ENCODE measurements around the gene IL13.
"Not testable (repeated sequence)": the region's sequence is repeated elsewhere in the genome, so short reads cannot be mapped to it uniquely, and the experiment has no call there.

The IL13 gene

DNA sequence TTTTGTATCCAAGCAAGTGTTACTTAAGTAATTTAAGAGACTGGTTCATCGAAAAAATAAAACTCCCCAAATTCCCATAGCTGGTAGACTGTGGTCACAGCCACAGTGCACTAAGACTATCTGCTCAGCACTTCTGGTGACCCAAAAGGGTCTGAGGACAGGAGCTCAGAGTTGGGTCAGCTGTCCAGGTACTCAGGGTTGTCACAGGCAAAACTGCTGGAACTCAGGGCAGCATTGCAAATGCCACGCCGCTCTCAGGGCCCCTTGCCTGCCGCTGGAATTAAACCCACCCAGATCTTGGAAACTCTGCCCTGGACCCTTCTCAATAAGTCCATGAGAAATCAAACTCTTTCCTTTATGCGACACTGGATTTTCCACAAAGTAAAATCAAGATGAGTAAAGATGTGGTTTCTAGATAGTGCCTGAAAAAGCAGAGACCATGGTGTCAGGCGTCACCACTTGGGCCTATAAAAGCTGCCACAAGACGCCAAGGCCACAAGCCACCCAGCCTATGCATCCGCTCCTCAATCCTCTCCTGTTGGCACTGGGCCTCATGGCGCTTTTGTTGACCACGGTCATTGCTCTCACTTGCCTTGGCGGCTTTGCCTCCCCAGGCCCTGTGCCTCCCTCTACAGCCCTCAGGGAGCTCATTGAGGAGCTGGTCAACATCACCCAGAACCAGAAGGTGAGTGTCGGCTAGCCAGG is at the start of gene IL13:
TSS of gene IL13 (plus strand) at position 498 of the 705 bp plus-strand sequence. CDS start at position 512, 14 bp downstream.
- no peak for DNase-seq

DNA sequence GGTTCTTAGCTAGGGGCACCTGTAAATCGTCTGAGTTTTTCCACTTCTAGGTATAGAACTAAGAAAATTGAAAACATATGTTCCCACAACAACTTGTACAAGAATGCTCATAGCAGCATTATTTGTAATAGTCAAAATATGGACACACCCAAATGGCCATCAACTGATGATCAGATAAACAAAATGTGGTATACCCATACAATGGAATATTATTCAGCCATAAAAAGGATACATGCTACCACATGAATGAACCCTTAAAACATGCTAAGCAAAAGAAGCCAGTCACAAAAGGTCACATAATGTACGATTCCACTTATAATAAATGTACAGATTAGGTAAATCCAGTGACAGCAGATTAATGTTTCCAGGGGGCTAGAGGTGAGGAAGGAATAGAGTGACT is 46.0 kb upstream of the IL13 start:
- no peak for DNase-seq

DNA sequence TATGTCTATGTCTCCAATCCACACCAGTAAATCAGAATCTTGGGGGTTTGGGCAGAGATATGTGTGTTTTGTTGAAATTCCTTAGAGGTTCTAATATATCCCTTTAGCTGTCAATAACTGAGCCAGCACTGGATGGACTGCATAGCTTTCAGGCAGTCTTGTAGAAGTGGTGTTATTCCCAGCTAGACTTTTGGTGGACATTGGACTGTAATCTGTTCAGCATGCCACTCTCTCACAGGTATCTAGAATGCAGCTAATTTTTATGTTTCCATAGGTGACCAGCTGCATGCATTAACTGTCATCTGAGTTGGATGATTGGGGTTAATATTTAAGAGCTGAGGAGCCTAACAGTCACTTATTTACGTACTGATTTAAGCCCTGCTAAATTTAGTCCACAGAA is 45.1 kb upstream of the IL13 start:
- no peak for DNase-seq

DNA sequence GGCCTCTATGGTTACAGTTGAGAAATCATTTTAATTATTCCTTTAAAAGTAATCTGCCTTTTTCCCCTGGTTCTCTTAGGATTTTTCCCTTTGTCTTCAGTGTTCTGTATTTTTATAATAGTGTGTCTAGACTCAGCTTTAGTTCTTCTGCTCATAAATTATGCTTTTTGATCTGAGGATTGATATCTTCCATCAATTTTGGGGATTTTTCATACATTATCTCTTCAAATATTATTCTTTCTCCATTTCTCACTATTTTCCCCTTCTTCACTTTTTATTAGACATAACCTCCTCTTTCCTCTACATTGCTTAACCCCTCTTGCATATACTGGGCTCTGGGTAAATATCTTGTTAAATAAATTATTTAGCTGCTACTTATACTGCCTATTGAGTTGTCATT is 36.3 kb upstream of the IL13 start:
- no peak for DNase-seq

DNA sequence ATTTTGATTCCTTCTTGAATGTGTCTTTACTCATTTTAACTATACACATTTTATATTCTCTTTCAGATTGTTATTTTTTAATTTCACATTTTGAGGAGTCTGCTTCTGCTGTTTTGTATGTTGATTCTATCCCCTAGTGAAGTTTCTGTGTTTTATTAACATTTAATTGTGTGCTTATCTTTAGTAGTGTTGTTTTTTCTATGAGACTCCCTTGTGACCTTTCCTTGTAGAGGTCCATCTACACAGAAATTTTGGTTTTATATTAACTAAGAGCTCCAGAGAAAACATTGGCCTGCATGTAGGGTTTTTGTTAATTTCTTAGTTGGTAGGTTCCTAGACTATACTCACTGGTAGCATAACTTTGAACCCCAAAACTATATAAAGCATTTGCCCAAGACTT is 35.4 kb upstream of the IL13 start:
- DNase-seq = no peak

DNA sequence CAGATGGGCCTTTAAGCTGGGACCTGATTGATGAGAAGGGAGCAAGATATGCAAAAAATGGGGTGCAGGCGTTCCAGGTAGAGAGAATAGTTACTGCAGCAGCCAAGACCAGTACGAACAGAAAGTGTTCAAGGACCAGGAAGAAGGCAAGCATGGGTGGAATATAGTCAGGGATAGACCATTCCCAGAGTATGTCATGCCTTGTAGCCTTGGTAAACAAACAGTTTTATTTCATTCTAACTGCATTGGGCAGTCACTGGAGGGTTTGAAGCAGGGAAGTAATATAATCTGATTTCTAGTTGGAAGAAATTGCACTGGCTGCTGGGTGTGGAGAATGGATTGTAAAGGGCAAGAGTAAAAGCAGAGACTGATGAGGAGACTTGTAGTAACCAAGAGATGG is 30.5 kb upstream of the IL13 start:
- DNase-seq = no peak

DNA sequence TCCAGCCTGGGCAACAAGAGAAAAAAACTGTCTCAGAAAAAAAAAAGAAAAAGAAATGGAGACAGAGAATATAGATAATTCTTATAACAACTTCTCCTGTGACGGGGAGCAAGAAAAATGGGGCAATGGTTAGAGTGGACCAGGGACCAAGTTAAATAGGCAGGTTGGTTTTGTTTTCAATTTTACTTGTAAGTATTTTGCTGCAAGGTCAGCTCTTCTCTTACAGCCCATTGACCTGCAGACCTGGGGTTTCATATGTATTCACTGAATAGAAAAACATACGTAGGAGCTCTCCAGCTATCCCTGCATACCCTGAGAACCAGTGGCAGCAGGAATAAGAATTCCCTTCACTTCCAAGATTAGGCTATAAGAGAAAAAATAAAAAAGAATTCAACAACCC is 29.2 kb upstream of the IL13 start:
- no peak for DNase-seq

DNA sequence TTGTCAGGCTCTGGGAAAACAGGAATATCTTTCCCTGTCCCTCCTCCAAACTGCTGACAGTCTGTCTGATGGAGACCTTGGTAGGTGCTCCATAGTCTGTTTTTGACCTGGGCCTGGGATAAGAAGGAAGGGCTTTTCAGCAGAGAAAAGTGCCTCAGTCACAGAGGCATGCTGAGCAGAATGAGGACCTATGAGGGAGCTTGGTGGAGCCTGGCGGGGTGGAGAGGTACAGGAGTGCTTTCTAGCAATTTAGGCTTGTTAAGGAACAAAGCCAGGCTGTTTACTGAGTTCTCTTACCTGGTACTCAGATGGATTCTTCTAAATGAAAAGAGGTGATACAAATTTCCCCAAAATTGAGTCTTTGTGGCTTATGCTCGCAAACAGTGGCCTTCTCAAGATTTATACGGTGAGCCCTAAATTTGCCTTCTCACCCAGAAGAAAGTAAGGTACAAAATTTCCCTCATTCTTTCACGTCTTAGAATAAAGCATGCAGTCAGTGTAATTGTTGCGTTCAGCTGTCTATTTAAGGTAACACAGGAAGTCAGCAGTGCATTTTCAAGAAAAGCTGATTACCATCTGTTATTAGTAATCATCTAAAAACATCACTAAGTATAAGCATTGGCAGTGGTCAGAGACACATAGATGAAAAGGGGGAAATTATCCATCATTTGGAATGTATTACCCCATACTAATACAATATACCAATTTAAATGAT is 28.6 kb upstream of the IL13 start:
- no peak for DNase-seq

DNA sequence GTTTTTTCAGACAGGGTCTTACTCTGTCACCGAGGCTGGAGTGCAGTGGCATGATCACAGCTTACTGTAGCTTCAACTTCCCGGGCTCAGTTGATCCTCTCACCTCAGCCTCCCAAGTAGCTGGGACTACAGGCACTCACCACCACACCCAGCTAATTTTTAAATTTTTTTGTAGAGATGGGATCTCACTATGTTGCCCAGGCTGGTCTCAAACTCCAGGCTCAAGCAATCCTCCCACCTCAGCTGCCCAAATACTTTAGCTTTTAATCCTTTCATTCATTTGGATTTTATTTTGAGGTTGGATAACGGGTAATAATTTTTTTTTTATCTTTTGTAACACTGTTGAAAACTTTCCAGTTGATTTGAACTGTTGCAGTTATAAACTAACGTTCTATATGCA is 24.4 kb upstream of the IL13 start:
- not testable (repeated sequence) for DNase-seq

DNA sequence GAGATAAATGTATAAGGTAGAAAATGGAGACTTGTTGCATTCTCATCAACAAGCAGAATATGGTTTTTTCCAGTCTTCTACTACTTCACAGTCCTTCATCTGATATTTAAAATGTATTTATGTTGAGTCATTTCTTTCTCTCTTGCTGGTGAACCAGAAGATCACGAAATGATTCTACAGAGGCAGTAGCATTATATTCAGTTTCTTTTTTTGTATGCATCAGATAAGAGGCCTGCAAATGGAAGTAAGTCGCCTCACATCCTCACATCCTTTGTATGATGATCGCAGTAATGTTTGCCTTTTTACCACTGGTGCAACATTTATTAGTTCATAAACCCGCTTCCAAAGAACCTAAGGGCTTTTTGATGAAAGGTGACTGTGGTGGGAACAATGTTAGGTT is 22.1 kb upstream of the IL13 start:
- no peak for DNase-seq

DNA sequence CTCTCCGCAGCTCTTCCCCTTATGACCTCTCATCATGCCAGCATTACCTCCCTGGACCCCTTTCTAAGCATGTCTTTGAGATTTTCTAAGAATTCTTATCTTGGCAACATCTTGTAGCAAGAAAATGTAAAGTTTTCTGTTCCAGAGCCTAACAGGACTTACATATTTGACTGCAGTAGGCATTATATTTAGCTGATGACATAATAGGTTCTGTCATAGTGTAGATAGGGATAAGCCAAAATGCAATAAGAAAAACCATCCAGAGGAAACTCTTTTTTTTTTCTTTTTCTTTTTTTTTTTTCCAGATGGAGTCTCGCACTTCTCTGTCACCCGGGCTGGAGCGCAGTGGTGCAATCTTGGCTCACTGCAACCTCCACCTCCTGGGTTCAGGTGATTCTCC is 20.7 kb upstream of the IL13 start:
- DNase-seq = no peak

DNA sequence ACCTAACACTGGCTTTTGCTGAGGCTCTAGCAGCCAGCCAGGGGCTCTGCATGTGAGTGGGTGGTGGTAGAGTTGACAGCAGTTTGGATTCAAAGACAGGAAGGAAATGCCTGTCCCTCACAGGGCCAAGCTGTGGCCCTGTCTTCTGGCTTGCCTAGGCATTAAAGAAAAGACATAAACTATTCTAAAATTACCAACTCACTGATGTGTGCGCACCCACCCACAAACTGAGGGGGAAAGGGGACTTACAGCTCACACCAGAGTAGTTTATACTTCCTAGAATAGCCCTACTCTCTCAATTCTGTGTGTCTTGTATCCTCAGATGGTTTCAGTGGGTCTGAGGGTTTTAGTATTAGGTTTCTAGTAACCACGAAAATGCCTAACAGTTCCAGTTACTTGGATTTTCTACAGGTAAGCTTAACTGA is 18.3 kb upstream of the IL13 start:
- DNase-seq = no peak

DNA sequence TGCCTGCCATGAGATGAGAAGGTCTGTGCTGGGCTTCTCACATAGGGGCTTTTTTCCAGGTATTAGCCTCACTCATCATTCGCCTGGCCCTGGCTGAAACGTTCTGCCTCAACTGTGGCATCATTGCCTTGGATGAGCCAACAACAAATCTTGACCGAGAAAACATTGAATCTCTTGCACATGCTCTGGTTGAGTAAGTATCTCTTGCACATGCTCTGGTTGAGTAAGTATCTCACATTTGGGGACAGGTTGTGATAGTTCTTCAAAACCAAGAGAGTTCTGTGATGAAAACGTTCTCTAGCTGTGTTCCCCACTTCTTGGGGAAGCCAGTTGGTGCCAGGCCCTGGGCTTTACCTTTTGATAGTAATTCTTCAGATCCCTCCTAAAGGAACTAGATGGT is 17.4 kb upstream of the IL13 start:
- DNase-seq = no peak

DNA sequence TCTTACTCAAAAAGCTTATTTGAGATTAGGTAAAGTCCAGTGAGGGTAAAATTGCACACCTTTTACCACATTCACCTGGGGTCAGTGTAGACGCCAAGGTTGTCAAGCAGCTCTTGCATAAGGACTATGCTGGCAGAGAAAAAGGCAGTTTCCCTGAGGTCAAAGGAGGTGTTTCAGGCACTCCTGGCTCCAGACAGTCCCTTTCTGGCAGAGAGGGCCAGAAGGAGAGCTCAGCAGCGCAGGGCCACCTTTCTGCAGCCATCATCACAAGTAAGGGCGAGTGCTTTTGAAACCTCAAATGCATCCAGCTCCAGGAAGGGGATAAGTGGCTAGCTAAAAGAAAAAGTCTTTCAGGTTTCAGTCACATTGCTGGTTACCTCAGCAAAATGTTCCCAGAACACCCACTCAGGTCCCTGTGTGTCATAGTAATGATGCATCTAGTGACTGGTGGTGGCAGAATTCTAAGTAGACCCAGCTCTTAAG is 16.7 kb upstream of the IL13 start:
- no peak for DNase-seq

DNA sequence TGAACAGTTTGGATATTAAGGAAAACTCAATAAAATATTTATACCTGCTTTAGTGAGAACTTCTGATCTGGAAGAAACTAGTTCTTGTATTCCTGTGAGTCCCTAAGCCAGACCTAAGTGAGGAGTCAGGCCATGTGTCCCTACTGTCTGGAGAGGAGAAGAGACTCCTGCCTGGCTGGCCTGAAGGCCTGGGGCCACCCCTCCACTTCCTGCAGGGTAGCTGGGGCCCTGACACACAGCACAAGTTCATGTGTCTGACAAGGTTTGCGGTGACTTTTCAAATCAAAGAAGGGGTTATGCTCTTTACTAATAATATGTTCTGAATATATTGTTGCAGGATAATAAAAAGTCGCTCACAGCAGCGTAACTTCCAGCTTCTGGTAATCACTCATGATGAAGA is 16.1 kb upstream of the IL13 start:
- DNase-seq = no peak

DNA sequence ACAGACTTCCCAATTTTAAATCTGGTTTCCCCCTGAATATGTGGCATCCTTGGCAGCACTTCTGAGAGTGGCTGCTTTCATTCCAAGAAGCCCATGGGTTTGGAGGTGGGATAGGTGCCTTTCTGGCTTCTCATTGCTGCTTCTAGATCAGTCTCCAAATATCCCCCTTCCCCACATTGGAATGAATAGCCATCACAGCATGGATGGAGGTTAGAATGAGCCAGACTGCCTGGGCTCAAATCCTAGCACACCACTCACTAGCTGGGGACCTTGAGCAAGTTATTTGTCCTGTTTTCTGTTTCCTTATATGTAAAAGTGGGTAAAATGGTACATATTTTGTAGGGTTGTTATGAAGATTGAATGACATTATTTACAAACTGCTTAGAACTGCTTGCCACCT is 13.8 kb upstream of the IL13 start:
- no peak for DNase-seq

DNA sequence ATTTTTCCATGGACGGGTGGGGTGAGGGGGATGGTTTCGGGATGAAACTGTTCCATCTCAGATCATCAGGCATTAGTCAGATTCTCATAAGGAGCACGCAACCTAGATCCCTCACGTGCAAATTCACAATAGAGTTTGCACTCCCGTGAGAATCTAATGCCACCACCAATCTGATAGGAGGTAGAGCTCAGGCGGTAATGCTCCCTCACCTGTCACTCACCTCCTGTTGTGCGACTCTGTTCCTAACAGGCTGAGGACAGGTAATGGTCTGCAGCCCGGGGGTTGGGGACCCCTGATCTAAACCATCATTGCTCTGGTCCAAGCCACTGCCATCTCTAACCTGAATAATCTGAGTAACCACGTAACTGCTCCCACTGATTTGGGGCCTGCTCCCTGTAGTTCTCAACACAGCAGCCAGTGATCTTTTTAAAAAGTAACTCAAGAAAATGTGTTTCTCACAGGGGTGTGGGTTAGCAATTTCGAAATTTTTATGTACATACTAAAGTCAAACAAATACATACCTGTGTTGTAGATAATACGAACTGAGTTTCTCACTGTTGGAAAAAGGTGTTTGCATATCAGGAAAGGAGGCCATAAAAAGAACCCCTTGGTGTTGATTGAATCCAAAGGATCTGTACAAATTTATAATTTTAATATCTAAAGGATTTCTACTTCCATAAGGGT is 11.2 kb upstream of the IL13 start:
- DNase-seq = no peak

DNA sequence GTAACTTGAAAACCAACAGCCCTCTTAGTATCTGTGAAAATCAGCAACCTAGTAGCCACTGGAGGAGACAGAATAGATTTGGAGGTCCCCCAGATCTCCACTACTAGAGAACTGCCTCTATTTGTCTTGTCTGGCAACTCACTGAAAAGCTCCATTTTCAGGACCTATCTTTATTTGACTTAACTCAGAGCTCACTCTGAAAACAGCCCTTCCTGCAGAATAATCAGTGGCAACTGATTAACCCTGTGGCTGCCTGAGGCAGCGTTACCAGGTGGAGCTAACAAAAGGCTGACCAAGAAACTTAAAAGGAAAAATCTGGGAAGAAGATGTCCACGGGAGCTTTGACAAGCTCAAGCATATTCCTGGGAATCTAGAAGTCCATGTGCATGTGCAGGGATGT is 10.5 kb upstream of the IL13 start:
- DNase-seq = no peak

DNA sequence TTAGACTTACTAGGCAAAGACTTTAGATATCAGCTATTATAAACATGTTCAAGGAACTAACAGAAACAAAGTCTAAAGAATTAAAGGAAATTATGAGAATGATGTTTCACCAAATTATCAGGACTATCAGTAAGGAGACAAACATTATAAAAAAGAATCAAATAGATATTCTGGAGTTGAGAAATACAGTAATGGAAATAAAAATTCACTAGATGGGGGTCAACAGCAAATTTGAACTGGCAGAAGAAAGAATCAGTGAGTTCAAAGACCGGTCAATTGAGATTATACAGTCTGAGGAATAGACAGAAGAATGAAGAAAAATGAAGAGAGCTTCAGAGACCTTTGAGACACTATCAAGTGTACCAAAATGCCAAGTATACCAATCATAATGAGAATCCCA is 9.6 kb upstream of the IL13 start:
- no peak for DNase-seq

DNA sequence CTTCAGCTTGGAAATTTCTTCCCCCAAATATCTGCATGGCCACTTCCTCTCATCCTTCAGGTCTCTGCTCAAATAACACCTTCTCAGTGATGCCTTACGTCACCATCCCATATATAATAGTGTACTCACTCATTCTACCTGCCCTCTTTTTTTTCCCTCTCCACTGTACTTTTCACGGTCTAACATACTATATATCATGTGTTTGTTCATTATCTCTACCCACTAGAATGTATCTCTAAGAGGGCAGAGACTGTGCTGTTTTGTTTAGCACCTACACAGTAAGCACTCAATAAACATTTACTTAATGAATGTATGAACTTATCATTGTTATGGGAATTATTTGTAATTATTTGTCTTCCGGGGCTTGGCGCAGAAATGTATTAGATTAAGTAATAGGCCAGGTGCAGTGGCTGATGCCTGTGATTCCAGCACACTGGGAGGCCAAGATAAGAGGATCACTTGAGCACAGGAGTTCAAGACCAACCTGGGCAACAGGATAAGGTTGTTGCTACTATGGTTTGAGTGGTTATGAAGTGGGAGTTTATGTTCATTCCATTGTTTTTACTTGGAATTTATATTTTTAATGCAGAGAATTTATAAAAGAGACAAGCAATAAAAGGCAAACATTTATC is 6.0 kb upstream of the IL13 start:
- no peak for DNase-seq

DNA sequence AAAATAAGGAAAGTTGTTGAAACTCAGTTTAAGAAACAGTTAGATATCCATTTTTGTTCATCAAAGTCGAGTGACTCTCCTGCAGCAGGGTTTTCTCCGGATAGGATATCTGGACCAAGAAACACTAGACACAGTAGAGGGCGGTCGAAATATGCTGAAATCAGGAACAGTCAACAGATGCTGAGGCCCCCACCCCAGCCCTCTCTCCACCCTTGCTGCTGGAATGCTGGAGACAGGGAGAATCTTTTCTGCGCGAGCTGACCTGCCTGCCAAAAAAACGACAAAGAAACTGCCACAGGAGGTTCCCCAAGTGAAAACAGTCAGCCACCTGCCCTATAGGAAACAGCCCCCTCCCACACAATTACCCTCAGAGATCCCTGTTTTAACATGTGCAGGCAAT is 4.3 kb upstream of the IL13 start:
- no peak for DNase-seq

DNA sequence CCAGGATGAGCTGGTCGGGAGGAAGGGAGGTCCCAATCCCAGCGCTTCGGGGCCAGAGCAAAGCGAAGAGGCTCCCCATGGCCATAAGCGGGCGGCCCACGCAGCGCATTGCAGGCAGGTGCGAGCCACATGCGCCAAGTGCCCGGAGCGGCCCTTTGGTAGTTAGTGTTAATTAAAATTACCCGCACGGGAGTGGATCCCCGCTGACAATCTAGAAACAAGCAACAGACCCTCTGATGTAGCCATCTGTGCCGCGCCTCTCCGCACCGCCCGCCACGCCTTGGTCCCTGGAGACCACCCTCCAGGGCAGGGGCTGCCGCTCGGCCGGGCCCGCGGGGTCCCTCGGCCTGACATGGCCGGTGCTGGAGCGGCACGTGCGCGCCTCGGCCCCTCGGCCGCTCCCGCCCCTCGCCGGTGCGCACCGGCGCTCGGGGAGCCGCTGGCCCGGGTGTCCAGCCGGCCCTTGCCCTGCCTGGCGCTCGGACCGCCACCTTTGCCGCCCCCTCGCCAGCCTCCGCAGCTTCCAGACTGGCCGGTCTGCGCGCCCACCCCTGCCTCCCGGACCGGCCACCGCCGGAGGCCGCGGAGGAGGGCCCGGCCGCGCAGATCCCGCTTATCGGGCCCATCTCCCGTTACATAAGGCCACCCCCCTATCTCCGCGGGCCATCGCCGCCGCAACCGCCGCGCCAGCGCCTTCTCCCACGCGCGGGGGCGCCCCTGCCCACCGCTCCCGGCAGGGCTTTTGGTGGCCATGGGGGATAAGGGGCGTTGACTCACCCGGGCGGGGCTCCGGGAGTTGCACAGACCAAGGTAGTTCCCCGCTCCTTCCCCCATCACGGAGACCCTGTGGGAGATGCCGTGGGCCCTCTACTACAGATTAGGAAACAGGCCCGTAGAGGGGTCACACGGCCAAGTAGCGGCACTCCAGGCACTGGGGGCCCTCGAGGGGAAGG is 1.9 kb upstream of the IL13 start:
- no peak for DNase-seq
